GM21576 (cell line): ENCODE data around the gene NKX6-1.

Experiments
- ATAC-seq: cut with Tn5 transposase; IDR thresholded peaks from one replicate; pipeline ENCODE4 v1.9.1; 2021; ENCODE audit warnings: mild to moderate bottlenecking, moderate library complexity; ENCODE audit not compliant: unreplicated experiment

Gene NKX6-1

GRCh38 chr4:84499624-84499982 is 511 bp upstream of the NKX6-1 start:
- no peak for ATAC-seq

- no peak for ATAC-seq
Observed at GRCh38 chr4:84498203-84498934, 723 bp downstream of the NKX6-1 start.

GRCh38 chr4:84497504-84498202 is 1.4 kb downstream of the NKX6-1 start:
- no peak for ATAC-seq

DNA sequence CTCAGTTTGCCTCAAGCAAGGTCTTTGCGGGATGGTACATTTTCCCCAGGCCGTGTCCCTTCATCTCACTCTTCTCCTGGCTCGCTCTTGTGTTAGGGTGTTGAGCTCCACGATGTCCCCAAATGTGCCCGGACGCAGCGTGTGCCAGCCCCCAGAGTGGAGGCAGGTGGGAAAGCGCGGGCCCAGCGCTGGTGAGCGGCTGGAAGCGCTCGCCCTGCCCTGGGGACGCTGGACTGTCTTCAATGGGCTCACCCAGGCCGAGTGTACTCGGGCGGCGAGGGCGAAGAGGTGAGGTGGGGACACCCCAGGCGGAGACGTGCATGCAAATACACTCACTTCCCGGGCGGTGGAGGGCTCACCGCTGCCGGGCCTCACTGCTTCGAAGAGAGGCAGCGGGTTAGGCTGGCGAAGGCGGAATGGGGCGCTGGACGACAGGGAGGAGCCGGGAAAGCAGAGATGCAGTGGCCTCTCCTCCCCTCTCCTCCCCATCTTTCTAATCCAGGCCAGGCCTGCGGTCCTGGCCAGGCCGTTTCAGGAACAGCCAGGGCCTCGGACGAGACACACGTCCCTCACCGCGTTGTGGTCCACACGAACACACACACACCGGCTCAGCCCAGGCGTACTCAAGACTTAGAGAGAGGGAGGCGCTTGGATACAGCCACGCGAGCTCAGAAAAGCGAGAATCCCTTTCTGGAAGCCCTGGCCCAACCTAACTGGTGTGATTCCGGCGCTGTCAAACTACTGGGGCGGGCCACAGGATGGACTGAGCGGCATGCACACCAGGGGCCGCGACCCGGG is 2.2 kb downstream of the NKX6-1 start:
- no peak for ATAC-seq

- ATAC-seq, result no peak
Observed at GRCh38 chr4:84496331-84496705, 2.8 kb downstream of the NKX6-1 start.

GRCh38 chr4:84495794-84496261 is 3.3 kb downstream of the NKX6-1 start:
- no peak for ATAC-seq

- no peak for ATAC-seq
Observed at GRCh38 chr4:84495118-84495793, 3.8 kb downstream of the NKX6-1 start.

DNA sequence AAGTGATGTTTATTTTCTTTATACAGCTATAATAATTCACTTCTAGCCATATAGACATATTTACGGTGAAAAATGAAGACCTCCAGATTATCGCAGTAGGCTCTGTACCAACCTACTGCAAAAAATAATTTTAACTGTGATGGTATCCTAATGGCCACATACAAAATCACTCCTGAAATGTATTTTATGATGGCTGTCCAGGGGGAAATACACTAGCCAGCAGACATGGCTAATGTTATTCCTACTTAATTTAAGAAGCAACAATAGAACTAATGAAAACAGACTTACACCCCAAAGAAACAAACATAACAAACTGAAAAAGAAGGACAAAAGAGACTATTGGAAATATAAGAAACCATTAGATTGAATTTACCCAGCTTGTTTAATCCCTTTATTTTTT is 4.6 kb downstream of the NKX6-1 start:
- no peak for ATAC-seq

DNA sequence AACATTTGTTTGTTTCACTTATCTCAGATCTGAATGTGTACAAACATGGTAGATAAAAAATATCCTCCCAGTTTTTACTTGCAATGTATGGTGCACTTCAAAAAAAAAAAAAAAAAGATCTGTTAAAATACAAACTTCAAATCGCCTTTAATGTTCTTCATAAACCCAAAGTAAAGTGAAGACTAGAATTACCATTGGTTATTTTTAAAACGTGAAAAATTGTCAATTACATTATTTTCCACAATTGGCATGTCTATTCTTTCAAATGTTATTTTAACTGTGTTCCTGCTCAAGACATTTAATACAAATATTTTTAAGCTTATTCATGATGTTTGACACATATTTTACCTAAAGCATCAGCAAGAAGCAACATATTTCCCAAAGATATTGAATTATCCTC is 5.0 kb downstream of the NKX6-1 start:
- no peak for ATAC-seq

- no peak for ATAC-seq
Observed at GRCh38 chr4:84493092-84493850, 5.8 kb downstream of the NKX6-1 start.

DNA sequence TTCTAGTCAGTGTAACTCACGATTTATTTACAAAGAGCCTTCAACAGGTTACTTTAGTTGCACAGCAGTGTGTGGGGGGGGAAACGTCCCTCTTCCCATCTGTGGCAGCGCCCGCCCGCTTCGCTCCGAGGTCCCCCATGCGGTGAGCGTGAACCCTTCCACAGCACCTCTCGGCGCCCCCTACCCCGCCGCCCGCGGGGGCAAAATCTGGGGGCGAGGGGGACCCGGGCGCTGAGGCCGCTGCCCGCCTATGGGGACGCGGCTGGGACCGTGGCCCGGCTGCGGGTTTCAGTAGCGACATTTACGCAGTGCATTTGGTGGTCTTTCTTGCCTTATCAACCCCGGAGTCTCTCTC is 6.4 kb downstream of the NKX6-1 start:
- no peak for ATAC-seq

- no peak for ATAC-seq
Observed at GRCh38 chr4:84492290-84492689, 6.8 kb downstream of the NKX6-1 start.

GRCh38 chr4:84491481-84491880 is 7.6 kb downstream of the NKX6-1 start:
- ATAC-seq, result no peak

DNA sequence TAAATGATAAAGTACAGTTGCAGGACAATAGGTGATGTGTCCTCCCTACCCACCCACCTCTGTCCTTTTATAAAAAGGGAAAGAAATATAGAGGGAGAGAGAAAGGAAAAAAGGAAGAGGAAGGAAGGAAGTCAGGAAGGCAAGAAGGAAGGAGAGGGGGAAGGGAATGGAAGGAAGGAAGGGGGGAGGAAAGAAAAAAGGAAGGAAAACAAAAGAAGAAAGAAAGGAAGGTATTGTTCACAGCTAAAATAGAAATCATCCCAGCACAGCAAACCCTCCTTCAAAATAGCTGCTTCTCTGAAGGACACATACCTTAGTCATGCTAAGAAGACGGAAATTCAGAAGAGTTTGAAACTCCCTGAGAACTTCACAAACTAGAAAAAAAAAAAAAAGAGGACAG is 8.4 kb downstream of the NKX6-1 start:
- ATAC-seq, result no peak

DNA sequence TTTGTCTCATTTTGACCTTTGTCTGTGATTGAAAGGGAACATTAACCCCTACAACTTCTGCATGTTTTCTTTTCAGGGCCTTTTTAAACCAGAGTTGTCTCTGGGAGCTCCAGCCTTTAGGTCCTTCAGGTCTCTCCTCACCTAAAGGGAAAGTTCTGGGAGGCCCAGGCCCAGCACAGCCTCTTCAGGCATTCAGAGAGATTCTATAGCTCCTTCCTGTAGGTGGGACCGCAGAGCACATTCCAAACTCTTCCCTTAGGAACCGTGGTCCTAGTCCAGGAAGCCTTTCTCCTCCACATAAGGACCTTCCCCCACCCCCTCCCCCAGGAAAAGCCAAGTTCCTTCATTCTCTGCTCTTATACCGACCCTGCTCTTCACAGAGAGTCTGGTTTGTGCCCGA is 14.9 kb downstream of the NKX6-1 start:
- no peak for ATAC-seq

DNA sequence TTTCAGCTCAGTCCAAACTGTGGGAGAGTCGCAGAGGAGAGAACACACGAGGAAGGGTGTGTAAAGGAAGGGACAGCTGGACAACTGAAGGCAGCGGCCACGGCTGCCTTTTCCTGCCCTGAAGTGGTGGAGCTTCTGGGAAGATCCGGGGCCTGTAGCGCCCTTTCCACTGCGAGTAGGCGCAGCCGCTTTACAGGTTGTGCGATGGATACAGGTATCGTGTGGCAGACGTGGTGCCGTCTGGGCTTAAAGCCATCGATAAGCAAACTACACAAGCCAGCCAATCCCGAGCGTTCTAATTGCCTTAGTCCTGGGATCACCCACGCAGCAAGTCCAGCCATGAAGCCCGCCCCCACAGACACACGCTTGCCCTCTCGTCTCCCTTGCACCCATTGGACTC is 15.4 kb downstream of the NKX6-1 start:
- ATAC-seq, result no peak

GRCh38 chr4:84482564-84483563 is 16.2 kb downstream of the NKX6-1 start:
- no peak for ATAC-seq

GRCh38 chr4:84481860-84482245 is 17.2 kb downstream of the NKX6-1 start:
- ATAC-seq, result no peak

- no peak for ATAC-seq
Observed at GRCh38 chr4:84481077-84481859, 17.8 kb downstream of the NKX6-1 start.
